ENCODE results near the gene SCAPER.

Gene SCAPER

GRCh38 chr15:76333720-76334437 is 571.3 kb downstream of the SCAPER start:
- TF ChIP-seq TAF1 (IDR thresholded peaks at IDR 0.05; ENCODE audit: borderline replicate concordance, insufficient read depth, low read length) = no peak
- TF ChIP-seq REST (IDR thresholded peaks at IDR 0.05; ENCODE audit: insufficient read depth in 1 of 2, low read depth in 2 of 2, low read length in 2 of 2) = no peak
- no peak for TF ChIP-seq SIN3A (IDR thresholded peaks at IDR 0.05; ENCODE audit: borderline replicate concordance, insufficient read depth, low read length)
- TF ChIP-seq FOXP2 (optimal IDR thresholded peaks at IDR 0.05; ENCODE audit: borderline replicate concordance, extremely low read depth, extremely low read length, insufficient read depth) = no peak
- no peak for TF ChIP-seq POLR2AphosphoS5 (IDR thresholded peaks at IDR 0.05; ENCODE audit: low read depth, low read length)

GRCh38 chr15:76333309-76333708 is 571.8 kb downstream of the SCAPER start:
- TF ChIP-seq TAF1 (IDR thresholded peaks at IDR 0.05; ENCODE audit: borderline replicate concordance, insufficient read depth, low read length) = no peak
- TF ChIP-seq REST (IDR thresholded peaks at IDR 0.05; ENCODE audit: insufficient read depth in 1 of 2, low read depth in 2 of 2, low read length in 2 of 2) = no peak
- TF ChIP-seq FOXP2 (optimal IDR thresholded peaks at IDR 0.05; ENCODE audit: borderline replicate concordance, extremely low read depth, extremely low read length, insufficient read depth) = no peak
- TF ChIP-seq POLR2AphosphoS5 (IDR thresholded peaks at IDR 0.05; ENCODE audit: low read depth, low read length) = no peak
- no peak for TF ChIP-seq SIN3A (IDR thresholded peaks at IDR 0.05; ENCODE audit: borderline replicate concordance, insufficient read depth, low read length)

- no peak for TF ChIP-seq SIN3A (IDR thresholded peaks at IDR 0.05; ENCODE audit: borderline replicate concordance, insufficient read depth, low read length)
- no peak for TF ChIP-seq REST (IDR thresholded peaks at IDR 0.05; ENCODE audit: insufficient read depth in 1 of 2, low read depth in 2 of 2, low read length in 2 of 2)
- no peak for TF ChIP-seq TAF1 (IDR thresholded peaks at IDR 0.05; ENCODE audit: borderline replicate concordance, insufficient read depth, low read length)
- TF ChIP-seq POLR2AphosphoS5 (IDR thresholded peaks at IDR 0.05; ENCODE audit: low read depth, low read length) = no peak
- TF ChIP-seq FOXP2 (optimal IDR thresholded peaks at IDR 0.05; ENCODE audit: borderline replicate concordance, extremely low read depth, extremely low read length, insufficient read depth) = no peak
Observed at GRCh38 chr15:76332796-76333195, 572.3 kb downstream of the SCAPER start.

- no peak for TF ChIP-seq REST (IDR thresholded peaks at IDR 0.05; ENCODE audit: insufficient read depth in 1 of 2, low read depth in 2 of 2, low read length in 2 of 2)
- no peak for TF ChIP-seq POLR2AphosphoS5 (IDR thresholded peaks at IDR 0.05; ENCODE audit: low read depth, low read length)
- no peak for TF ChIP-seq SIN3A (IDR thresholded peaks at IDR 0.05; ENCODE audit: borderline replicate concordance, insufficient read depth, low read length)
- no peak for TF ChIP-seq FOXP2 (optimal IDR thresholded peaks at IDR 0.05; ENCODE audit: borderline replicate concordance, extremely low read depth, extremely low read length, insufficient read depth)
- TF ChIP-seq TAF1 (IDR thresholded peaks at IDR 0.05; ENCODE audit: borderline replicate concordance, insufficient read depth, low read length) = no peak
Observed at GRCh38 chr15:76330080-76330680, 575.0 kb downstream of the SCAPER start.

Data from PFSK-1 (cell line).